HepG2 (cell line): Measurements from ENCODE around the gene PTPRM. TPM values are rescaled to one million over a fixed set of nuclear protein-coding genes. Genes with fewer than 3 reads are reported as not detected.

Experiments
- ATAD3A ChIP-seq: sonication (generic); formaldehyde crosslinking; IDR thresholded peaks from 2 replicates; pipeline ENCODE4 v1.4.0; 2020; ENCODE audit warnings: missing genetic modification reagents
- CC2D1A ChIP-seq: sonication (generic); formaldehyde crosslinking; IDR thresholded peaks from 2 replicates; pipeline ENCODE4 v1.8.1; 2023; ENCODE audit warnings: mild to moderate bottlenecking, missing genetic modification reagents
- FOXA3 ChIP-seq: IDR thresholded peaks from 2 replicates; pipeline ENCODE4 v1.6.1; 2016; ENCODE audit warnings: missing genetic modification reagents, missing compliant biosample characterization
- GFI1 ChIP-seq: sonication (generic); formaldehyde crosslinking; IDR thresholded peaks from 2 replicates; pipeline ENCODE4 v1.5.0; 2020; ENCODE audit warnings: missing genetic modification reagents, mild to moderate bottlenecking, borderline replicate concordance
- IRF2 ChIP-seq: IDR thresholded peaks from 2 replicates; pipeline ENCODE4 v1.6.1; 2018; ENCODE audit warnings: missing genetic modification reagents, missing compliant biosample characterization
- MYNN ChIP-seq: sonication (generic); formaldehyde crosslinking; IDR thresholded peaks from 2 replicates; pipeline ENCODE4 v1.4.0; 2020; ENCODE audit warnings: mild to moderate bottlenecking, low read depth, missing genetic modification reagents
- ZFP90 ChIP-seq: sonication (generic); formaldehyde crosslinking; IDR thresholded peaks from 2 replicates; pipeline ENCODE4 v1.8.0; 2022; ENCODE audit warnings: missing genetic modification reagents, mild to moderate bottlenecking, inconsistent platforms, borderline replicate concordance
- ZNF382 ChIP-seq: sonication (generic); formaldehyde crosslinking; IDR thresholded peaks from 2 replicates; pipeline ENCODE4 v1.5.0; 2020; ENCODE audit warnings: missing genetic modification reagents, mild to moderate bottlenecking, borderline replicate concordance
- ZNF546 ChIP-seq: sonication (generic); formaldehyde crosslinking; conservative IDR thresholded peaks from 2 replicates; pipeline ENCODE4 v1.8.1; 2023; ENCODE audit warnings: mild to moderate bottlenecking, missing genetic modification reagents
- ZNF616 ChIP-seq: sonication (generic); formaldehyde crosslinking; IDR thresholded peaks from 2 replicates; pipeline ENCODE4 v1.5.0; 2020; ENCODE audit warnings: low read depth, mild to moderate bottlenecking, missing genetic modification reagents
- ZNF761 ChIP-seq: sonication (generic); formaldehyde crosslinking; conservative IDR thresholded peaks from 2 replicates; pipeline ENCODE4 v1.4.0; 2020; ENCODE audit warnings: mild to moderate bottlenecking, missing genetic modification reagents
- polyA plus RNA-seq, 8 experiments: library from polyadenylated mRNA; depleted of rRNA in 3 of 8; stranded (reverse) in 7 of 8; unstranded in 1 of 8; fragments of >200 nt; fragmentation: Illumina TruSeq in 4 of 8; extraction: Trizol in 4 of 8; gene quantifications; 2 replicates each; pipeline versions ENCODE4 v1.2.1 to v1.2.3, GENCODE V29; 2011 to 2016; ENCODE audit warnings: low read depth in 4 of 8, missing spikeins in 1 of 8, mixed read lengths in 1 of 8; ENCODE audit not compliant: insufficient read depth in 1 of 8
- total RNA-seq, 5 experiments: library from RNA; depleted of rRNA; stranded (reverse); fragments of >200 nt; fragmentation: Illumina TruSeq; extraction: Trizol; gene quantifications; 2 replicates each; pipeline ENCODE4 v1.2.3, GENCODE V29; 2016; ENCODE audit warnings: low read depth in 1 of 5
- TF ChIP-seq, protein P1 (sequence below): sonication (generic); formaldehyde crosslinking; IDR thresholded peaks from 2 replicates; pipeline ENCODE4 v1.5.0; 2020; ENCODE audit warnings: mild to moderate bottlenecking, missing genetic modification reagents, borderline replicate concordance
- TF ChIP-seq, protein P2 (sequence below): sonication (generic); formaldehyde crosslinking; IDR thresholded peaks from 2 replicates; pipeline ENCODE4 v1.4.0; 2020; ENCODE audit warnings: missing genetic modification reagents
- TF ChIP-seq, protein P3 (sequence below): IDR thresholded peaks from 2 replicates; pipeline ENCODE4 v1.6.1; 2016; ENCODE audit warnings: missing biosample characterization, missing genetic modification reagents, low read depth

Gene PTPRM
- total and polyA plus RNA-seq, 2 of the 13 experiments (the other 11 are each of a cell fraction or from before 2014, with no cell fraction given), result 12.6 to 108 TPM

DNA sequence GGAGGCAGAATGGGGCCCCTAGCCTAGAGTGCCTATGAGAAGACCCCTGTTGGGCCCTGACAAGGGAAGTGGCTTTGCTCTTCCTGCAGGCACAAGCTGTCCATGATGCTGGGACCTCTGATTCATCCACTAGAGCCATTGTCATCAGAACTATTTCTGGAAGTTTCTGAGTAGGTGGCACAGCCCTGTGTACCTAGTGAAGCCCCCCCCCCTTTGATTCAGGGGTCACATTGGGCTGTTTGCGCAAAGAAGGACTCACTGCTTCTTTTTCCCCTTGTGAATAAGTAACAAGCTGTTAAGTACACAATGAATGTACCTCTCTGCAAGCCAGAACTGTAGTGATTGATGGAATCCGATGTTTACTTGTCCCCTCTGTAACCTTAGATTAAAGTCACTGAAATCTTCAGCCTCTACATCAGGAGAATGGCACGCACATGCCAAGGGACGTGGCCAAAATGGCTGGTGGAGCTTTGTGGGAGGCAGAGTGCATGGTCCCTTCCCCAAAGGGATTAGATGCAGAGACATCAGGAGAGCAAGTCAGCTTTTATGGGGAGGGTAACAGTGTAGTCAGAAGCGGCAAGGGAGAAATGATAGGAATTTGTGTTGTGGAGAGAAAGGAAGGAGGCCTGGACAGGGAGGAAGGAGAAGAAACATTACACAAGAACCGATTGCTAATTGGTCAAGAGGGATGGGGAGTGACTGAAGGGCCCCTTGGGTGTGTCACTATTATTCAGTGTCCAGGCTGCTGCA, 774.5 kb downstream of the PTPRM start (continued):
- TF ChIP-seq GFI1 (CRISPR knock-in tag) (peak; percentile 93), ATAD3A (CRISPR knock-in tag) (no peak), ZFP90 (no peak), MYNN (CRISPR knock-in tag) (no peak), FOXA3 (CRISPR knock-in tag) (peak; percentile 94), ZNF382 (CRISPR knock-in tag) (no peak), ZNF546 (no peak), IRF2 (CRISPR knock-in tag) (no peak; the same call in 1 of the 2 replicates), ZNF761 (CRISPR knock-in tag) (no peak), ZNF616 (CRISPR knock-in tag) (no peak), CC2D1A (CRISPR knock-in tag) (no peak)
- TF ChIP-seq, protein P1, sequence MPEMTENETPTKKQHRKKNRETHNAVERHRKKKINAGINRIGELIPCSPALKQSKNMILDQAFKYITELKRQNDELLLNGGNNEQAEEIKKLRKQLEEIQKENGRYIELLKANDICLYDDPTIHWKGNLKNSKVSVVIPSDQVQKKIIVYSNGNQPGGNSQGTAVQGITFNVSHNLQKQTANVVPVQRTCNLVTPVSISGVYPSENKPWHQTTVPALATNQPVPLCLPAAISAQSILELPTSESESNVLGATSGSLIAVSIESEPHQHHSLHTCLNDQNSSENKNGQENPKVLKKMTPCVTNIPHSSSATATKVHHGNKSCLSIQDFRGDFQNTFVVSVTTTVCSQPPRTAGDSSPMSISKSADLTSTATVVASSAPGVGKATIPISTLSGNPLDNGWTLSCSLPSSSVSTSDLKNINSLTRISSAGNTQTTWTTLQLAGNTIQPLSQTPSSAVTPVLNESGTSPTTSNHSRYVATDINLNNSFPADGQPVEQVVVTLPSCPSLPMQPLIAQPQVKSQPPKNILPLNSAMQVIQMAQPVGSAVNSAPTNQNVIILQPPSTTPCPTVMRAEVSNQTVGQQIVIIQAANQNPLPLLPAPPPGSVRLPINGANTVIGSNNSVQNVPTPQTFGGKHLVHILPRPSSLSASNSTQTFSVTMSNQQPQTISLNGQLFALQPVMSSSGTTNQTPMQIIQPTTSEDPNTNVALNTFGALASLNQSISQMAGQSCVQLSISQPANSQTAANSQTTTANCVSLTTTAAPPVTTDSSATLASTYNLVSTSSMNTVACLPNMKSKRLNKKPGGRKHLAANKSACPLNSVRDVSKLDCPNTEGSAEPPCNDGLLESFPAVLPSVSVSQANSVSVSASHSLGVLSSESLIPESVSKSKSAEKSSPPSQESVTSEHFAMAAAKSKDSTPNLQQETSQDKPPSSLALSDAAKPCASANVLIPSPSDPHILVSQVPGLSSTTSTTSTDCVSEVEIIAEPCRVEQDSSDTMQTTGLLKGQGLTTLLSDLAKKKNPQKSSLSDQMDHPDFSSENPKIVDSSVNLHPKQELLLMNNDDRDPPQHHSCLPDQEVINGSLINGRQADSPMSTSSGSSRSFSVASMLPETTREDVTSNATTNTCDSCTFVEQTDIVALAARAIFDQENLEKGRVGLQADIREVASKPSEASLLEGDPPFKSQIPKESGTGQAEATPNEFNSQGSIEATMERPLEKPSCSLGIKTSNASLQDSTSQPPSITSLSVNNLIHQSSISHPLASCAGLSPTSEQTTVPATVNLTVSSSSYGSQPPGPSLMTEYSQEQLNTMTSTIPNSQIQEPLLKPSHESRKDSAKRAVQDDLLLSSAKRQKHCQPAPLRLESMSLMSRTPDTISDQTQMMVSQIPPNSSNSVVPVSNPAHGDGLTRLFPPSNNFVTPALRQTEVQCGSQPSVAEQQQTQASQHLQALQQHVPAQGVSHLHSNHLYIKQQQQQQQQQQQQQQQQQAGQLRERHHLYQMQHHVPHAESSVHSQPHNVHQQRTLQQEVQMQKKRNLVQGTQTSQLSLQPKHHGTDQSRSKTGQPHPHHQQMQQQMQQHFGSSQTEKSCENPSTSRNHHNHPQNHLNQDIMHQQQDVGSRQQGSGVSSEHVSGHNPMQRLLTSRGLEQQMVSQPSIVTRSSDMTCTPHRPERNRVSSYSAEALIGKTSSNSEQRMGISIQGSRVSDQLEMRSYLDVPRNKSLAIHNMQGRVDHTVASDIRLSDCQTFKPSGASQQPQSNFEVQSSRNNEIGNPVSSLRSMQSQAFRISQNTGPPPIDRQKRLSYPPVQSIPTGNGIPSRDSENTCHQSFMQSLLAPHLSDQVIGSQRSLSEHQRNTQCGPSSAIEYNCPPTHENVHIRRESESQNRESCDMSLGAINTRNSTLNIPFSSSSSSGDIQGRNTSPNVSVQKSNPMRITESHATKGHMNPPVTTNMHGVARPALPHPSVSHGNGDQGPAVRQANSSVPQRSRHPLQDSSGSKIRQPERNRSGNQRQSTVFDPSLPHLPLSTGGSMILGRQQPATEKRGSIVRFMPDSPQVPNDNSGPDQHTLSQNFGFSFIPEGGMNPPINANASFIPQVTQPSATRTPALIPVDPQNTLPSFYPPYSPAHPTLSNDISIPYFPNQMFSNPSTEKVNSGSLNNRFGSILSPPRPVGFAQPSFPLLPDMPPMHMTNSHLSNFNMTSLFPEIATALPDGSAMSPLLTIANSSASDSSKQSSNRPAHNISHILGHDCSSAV (CRISPR knock-in tag), result no peak
- TF ChIP-seq, protein P2, sequence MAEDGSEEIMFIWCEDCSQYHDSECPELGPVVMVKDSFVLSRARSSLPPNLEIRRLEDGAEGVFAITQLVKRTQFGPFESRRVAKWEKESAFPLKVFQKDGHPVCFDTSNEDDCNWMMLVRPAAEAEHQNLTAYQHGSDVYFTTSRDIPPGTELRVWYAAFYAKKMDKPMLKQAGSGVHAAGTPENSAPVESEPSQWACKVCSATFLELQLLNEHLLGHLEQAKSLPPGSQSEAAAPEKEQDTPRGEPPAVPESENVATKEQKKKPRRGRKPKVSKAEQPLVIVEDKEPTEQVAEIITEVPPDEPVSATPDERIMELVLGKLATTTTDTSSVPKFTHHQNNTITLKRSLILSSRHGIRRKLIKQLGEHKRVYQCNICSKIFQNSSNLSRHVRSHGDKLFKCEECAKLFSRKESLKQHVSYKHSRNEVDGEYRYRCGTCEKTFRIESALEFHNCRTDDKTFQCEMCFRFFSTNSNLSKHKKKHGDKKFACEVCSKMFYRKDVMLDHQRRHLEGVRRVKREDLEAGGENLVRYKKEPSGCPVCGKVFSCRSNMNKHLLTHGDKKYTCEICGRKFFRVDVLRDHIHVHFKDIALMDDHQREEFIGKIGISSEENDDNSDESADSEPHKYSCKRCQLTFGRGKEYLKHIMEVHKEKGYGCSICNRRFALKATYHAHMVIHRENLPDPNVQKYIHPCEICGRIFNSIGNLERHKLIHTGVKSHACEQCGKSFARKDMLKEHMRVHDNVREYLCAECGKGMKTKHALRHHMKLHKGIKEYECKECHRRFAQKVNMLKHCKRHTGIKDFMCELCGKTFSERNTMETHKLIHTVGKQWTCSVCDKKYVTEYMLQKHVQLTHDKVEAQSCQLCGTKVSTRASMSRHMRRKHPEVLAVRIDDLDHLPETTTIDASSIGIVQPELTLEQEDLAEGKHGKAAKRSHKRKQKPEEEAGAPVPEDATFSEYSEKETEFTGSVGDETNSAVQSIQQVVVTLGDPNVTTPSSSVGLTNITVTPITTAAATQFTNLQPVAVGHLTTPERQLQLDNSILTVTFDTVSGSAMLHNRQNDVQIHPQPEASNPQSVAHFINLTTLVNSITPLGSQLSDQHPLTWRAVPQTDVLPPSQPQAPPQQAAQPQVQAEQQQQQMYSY (CRISPR knock-in tag), result no peak
- TF ChIP-seq, protein P3, sequence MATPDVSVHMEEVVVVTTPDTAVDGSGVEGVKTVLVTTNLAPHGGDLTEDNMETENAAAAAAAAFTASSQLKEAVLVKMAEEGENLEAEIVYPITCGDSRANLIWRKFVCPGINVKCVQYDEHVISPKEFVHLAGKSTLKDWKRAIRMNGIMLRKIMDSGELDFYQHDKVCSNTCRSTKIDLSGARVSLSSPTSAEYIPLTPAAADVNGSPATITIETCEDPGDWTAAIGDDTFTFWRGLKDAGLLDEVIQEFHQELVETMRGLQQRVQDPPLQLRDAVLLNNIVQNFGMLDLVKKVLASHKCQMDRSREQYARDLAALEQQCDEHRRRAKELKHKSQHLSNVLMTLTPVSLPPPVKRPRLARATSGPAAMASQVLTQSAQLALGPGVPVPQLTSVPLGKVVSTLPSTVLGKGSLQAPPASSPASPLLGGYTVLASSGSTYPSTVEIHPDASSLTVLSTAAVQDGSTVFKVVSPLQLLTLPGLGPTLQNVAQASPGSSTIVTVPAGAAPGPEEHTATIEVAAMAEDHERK (CRISPR knock-in tag), result no peak
